Kidney glomerular epithelial cell (primary cell): ENCODE results near the gene RASGRF1.
"Not testable (repeated sequence)": the region's sequence is repeated elsewhere in the genome, so short reads cannot be mapped to it uniquely, and the experiment has no call there.

Experiments
- DNase-seq: peaks from one replicate; lab custom pipeline; 2025; lab: John Stamatoyannopoulos, UW

RASGRF1 gene, protein sequence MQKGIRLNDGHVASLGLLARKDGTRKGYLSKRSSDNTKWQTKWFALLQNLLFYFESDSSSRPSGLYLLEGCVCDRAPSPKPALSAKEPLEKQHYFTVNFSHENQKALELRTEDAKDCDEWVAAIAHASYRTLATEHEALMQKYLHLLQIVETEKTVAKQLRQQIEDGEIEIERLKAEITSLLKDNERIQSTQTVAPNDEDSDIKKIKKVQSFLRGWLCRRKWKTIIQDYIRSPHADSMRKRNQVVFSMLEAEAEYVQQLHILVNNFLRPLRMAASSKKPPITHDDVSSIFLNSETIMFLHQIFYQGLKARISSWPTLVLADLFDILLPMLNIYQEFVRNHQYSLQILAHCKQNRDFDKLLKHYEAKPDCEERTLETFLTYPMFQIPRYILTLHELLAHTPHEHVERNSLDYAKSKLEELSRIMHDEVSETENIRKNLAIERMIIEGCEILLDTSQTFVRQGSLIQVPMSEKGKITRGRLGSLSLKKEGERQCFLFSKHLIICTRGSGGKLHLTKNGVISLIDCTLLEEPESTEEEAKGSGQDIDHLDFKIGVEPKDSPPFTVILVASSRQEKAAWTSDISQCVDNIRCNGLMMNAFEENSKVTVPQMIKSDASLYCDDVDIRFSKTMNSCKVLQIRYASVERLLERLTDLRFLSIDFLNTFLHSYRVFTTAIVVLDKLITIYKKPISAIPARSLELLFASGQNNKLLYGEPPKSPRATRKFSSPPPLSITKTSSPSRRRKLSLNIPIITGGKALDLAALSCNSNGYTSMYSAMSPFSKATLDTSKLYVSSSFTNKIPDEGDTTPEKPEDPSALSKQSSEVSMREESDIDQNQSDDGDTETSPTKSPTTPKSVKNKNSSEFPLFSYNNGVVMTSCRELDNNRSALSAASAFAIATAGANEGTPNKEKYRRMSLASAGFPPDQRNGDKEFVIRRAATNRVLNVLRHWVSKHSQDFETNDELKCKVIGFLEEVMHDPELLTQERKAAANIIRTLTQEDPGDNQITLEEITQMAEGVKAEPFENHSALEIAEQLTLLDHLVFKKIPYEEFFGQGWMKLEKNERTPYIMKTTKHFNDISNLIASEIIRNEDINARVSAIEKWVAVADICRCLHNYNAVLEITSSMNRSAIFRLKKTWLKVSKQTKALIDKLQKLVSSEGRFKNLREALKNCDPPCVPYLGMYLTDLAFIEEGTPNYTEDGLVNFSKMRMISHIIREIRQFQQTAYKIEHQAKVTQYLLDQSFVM (N-terminal part only)

DNA sequence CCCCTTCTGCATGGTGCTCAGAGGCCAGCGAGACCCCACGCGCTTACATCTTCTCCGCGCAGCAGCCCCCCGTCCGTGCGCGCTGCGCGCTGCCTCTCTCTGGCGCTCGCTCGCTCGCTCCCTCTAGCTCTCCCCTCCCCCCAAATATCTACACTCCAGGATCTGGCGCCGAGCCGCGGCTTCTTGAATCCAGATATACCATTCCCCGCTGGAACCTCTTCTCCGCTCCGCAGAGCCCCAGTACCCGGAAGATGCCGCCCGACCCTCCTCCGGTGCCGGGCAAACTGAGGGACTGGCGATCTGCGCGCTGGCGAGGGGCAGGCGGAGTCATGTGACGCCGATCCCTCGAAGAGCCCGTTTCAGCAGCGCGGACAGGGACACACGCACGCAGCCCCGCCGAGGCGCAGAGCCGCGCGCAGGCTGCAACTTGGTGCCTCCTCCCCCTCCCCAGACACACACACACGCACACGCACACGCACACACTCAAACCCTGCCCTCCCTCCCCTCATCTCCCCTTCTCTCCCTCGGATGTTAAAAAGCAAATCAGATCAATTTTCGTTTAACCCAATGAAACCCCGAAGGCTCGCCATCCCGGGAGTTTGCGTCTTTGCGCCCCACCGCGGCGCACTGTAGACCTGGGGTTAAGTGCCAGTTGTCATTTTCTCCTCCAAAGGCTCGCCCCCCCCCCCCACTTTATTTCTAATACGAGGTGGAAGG is at the start of gene RASGRF1:
Gene RASGRF1, minus strand, starts transcription at position 294 of the 717 bp plus-strand sequence. Its CDS starts 282 bp downstream, at position 12.
- no peak for DNase-seq

DNA sequence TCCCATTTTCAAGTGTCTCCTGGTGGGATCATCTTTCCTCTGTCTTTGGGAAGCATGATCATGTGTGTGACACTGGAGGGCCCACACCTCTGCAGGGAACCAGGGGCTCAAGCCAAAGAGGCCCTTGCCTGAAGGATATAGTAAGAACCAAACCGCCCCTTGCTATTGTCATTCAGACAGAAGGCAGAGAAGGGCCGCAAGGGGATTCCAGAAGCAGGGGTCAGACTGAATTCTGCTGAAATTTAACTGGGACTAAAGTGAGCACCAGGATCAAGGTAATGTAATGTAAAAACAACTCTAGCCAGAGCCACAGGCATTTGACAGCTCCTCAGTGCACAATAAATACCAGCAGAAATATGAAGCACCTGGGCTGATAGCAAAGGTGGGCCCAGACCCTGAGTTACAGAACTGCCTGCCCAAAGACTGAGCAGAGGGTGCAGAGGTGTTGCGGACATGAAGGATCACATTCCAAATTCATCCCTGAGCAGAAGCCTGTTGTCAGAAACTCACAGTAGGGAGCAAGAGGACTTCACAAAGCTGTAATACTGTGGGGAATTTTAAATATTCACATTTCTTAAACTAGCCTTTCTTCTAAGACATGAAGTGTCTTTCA is 46.0 kb upstream of the RASGRF1 start:
- no peak for DNase-seq

DNA sequence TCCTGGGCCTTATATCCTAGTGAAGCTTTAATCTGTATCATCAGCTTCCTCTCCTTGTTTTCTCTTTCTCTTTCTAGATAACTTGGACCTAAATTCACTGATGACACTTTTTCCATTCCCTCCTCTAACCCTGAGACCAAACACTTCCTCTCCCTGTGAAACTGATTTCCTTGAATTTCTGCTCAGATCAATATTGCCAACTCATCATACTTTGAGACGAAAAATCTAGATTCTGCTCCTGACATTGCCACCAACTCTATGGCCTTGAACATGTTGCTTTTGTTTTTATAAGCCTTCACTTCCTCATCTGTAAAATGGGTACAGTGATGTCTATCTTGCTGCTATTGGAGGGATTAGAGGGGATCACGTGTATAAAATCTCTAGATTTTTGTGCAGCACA is 42.7 kb upstream of the RASGRF1 start:
- no peak for DNase-seq

DNA sequence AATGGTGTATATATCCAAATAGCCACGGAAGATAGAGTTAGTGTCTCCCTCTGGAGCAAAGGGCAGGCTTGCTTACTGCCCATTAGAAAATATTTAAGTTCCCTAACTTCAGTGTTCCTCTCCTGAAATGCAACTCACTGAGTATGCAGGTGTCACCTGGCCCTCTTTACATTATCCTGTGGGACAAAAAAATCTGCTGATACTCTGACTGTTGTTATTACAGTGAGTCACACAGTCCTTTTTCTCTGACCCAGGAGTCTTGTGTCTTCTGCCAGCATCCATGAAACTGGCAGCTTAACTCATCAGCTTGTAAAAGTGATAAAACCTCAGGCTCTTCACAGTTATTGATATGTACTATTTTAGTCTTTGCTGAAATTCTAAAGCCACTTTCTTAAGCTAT is 42.2 kb upstream of the RASGRF1 start:
- no peak for DNase-seq

DNA sequence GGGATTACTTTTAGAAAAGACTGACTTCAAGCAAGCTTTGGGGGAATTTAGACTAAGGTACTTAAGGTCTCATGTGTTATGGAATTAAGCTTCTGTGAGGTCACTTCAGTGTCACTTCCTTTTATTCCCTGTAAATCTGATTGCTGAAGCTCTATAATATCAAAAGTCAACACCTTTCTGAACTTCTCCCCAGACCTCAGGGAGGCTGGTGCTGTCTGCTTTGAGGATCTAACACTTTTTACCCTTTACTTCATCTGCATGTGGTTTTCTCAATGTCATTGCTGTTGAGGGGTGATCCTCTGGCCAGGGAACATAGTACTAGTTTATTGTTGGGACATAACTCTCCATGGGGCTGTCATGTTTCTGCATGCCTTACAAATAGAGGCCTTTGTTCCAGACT is 41.8 kb upstream of the RASGRF1 start:
- no peak for DNase-seq

DNA sequence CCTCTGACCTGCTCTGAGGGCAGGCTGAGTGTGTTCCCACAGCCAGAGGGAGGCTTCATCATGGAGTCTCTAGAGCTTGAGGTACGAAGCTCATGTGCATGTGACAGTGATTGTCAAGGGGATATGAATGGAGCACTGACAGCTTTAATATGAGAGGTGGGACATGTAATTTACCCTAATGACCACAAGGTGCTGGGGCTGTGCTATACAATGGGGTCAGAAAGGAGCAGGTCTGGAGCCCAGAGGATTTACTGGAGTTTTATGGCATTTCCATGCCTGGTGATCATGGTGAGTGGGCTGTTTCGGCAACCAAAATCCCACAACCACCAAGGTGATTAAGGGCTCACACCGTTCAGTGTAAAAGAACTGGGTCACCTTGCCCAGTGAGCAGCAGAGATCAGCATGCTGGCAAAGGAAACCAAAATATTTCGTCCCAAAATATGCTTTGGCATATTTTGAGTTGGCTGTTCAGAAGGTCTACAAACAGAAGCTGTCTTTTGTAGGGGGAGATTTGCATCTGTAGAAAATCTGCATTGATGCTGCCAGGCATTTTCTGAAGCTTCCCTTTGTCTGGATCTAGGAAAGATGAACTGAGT is 40.1 kb upstream of the RASGRF1 start:
- no peak for DNase-seq

DNA sequence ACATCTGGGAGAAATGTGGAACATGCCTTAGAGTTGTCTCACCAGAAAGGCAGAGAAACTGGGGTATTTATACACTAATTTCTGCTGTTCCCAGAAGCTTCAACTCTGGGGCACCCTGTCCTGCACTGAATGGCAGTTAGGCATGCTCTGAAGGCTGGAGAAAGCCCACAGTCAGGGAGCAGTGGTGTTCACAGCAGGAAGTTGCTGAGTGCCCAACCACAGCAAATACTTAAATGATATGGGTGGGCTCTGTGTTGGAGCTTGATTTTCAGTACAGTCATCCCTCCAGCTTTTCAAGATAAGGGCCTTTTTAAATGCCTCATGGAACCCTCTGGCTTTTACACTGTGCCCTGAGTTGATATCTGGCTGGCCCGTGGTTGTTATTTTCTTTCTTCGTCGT is 38.7 kb upstream of the RASGRF1 start:
- DNase-seq = no peak

DNA sequence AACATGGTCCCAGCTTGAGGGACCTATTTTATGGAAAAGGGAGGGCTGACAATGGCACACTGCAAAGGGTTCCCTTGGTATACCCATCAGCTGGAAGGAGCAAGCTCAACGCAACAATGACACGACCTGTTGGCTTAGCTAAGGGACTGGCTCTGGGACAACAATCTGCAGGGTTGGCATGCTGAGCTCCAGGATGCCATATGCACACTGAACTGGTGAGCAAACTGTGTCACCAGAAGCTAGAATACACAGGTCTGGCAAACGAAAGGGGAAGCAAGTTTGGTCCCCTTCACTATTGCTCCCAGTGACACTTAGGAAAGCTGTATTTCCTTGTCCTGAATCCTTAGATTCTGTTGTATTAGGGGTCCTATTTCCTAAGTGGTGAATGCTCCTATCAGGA is 38.0 kb upstream of the RASGRF1 start:
- DNase-seq = no peak

DNA sequence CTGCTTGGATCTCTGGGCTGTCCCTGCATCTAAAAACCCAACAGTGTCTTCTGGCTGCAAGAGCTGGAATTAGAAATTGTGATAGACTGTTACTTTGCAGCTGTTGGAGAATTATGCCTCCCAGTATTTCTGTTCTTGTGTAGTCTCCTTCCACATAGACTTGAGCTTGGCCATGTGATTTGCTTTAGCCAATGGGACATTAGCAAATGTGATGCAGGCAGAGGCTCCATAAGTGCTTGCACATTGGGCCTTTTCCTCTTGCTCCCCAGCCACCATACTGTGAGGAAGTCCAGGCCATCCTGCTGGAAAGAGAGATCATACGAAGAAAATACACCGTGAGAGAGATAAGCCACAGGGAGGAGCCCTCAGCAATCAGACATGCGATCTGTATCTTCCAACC is 33.8 kb upstream of the RASGRF1 start:
- no peak for DNase-seq

DNA sequence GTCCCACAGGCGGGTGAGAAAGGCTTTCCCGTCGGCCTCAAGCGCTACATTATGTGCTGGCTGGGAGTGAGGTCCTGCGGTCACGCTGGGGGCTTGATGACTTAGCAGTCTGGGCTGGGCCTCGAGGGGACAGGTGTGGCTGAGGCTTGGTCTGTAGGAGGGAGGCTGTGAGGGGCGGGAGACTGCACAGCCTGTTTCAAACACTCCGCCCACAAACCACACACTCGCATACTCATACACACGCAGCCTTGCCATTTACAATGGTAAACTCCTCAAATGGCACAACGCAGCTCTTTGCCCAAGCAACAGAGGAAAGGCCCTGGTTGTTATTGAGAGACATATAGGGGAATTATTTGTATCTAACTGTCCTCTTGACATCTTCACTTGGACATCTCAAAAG is 32.4 kb upstream of the RASGRF1 start:
- DNase-seq = no peak

DNA sequence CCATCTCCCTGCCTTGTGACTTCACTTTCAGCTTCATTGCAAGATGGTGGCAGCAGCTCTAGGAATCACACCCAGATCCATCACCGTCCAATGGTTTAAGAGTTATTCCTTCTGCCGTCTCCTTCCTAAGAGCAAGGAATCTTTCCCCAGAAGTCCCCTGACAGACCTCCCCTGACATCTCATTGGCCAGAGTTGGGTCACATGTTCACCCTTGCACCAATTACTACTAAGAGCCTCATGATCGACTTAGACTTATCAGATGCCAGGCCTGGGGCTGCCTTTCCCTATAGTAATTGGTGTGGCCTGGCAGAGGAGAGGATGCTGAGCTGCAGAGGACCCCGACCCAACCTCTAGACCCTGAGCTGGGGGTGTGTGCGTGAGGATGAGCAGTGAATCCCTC is 31.8 kb upstream of the RASGRF1 start:
- DNase-seq = no peak

DNA sequence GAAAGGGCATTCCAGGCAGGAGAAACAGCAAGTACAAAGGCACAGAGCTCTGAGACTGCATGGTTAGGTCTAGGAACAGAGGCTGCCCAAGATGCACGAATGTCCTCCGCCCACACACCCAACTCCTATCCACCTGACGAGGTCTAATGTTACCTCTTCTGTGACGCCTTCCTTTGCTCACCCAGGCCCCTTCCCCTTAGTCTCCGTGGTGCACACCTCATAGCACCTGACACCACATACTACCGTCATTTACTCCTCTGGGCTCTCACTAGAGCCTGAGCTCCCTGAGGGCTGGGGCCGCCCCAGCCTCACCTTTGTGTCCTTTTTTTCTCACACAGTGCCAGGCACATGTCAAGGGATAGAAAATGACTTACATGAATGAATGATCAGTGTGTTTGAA is 31.0 kb upstream of the RASGRF1 start:
- no peak for DNase-seq

DNA sequence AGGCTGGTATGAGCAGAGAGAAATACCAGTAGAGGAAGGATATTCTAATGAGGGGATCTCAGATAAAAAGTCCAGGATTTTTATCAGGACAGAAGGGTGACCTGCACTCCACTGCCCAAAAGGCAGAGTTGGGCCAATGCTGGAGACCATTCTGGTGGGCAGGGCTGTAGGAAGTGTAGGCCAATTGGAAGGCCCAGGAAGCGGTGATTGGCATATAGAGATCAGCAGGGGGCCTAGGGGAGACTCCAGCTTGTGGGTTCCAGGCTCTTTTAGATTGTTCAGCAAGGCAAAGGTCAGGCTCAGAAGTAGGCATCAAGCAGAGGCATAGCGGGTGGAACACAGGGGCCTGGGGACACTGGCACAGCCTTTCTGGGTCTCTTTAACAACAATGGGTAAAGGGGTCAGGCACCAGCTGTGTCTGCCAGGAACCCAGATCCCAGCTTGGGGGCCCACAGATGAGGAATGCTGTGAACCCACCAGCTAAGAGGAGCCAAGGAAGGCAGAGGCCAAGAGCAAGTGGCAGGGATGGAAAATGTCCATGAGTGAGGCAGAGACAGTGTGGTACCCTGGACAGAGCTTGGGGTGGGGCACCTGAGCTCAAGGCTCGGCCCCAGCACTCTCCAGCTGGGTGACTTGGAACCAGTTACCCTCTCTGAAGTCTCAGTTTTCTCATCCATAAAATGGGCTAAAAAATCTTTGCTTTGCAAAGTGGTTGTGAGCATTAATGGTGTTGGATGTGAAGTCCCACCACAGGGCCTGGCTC is 27.0 kb upstream of the RASGRF1 start:
- no peak for DNase-seq

DNA sequence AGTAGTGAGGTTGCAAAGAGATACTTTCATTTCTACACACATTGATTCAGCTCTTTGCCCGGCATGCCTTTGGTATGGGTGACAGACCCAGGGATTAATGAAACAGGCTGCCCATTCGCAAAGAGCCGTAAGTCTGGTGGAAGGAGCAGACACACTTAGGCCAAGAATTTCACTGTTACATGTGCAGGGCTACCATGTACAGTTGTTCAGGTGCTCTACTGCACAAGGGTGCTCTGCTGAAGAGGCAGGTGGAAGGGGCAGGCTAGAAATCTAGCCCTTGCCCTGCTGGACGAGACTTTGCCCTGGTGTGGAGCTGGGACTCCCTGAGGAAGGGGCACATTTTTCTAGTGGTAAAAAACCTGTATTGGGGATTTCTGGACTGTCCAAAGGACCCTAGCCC is 26.2 kb upstream of the RASGRF1 start:
- DNase-seq = no peak

DNA sequence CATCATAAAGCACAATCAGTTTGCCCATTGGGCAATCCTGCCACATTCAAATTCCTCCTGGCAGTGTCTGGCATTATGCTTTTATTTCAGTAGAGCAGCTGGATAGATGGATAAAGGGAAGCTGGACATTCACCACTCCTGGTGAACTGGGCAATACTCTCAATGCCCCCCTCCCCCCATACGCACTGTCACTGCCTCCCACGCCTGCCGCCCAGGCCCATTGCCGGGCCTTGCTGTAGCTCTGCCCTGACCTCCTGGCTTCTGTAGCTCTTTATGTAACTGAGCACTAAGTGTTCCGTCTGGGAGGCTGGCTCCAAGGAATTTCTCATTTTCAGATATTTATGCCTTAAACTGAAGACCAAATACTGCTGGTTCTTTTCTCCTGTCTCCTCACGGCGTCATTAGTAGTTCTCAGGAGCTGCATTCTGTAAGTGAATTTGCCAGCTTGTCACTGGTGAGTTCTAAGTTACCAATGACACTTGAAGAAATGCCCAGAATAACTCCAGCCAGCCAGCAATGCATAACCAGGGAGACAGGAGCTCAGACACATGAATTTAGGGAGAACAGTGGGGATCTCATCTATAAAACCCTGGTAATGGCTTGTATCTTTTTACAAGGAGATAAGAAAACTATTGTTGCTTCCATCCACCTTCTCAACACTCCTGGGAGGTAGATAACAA is 25.5 kb upstream of the RASGRF1 start:
- no peak for DNase-seq

DNA sequence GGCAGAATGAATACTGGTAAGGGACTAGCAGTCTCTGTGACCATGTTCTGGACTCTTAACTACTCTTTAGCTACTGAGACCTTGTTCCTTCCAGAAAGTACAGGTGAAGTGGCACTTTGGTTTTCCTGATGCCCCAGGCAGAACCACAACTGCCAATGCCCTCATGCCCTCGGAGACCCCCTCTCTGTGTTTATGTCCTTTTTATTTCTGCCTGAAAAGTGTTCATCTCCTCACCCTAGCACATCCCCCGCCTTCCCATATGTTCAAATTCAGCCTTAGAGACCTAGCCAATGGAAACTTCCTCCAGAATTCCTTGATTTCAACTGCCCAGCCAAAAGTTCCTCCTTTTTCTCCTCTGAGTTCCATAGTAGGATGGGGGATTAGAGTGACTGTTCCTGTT is 23.3 kb upstream of the RASGRF1 start:
- DNase-seq = no peak

DNA sequence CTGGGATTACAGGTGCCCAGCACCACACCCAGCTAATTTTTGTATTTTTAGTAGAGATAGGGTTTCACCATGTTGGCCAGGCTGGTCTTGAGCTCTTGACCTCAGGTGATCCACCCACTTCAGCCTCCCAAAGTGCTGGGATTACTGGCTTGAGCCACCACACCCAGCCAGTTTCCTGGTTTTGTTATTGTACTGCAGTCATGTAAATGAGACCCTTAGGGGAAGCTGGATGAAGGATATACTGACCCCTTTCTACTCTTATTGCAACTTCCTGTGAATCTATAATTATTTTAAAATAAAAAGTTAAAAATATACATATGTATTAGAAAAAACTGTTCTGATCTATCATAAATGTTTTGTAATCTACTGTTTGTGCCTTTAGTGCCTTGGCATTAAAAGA is 20.8 kb upstream of the RASGRF1 start:
- not testable (repeated sequence) for DNase-seq

DNA sequence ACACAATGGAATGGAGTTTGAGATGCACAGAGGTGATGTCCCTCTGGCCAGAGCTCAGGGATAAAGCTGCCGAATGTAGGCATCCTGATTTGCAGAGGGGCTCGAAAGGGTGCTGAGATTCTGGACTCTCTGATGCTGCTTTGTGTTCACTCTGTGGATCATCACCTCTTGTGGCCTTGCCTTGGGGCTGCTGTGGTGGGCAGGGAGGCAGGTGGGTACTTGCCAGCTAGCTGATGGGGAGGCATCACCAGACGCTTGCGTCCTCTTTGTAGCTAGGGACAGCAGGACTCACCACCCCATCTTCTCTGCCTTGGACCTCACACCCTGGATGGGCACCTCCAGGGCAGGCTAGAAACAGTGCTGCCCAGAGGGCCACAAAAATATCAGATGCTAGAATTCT is 14.6 kb upstream of the RASGRF1 start:
- no peak for DNase-seq

DNA sequence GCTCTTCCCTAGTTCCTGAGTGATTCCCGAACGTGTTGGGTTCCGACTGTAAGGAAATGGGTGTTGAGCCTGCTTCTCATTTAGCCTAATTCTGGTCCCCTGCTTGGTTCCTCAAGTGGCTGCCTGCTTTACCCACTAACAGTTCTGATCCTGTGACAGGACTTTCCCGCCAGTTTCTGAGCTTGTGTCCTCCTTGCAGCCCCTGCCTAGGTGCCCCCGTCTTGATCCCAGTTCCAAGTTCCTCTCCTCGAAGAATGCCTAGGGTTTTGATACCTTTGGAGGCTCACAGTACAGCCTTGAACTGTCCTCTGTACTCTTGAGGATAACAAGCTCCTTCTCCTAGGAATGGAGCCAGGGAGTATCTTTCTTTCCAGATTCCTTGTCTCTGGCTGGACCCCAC is 12.0 kb upstream of the RASGRF1 start:
- no peak for DNase-seq
